Fibroblast of peridontal ligament (primary cell): ENCODE measurements around the gene RPS27L.
"Not testable (repeated sequence)": the region's sequence is repeated elsewhere in the genome, so short reads cannot be mapped to it uniquely, and the experiment has no call there.

Experiments used
- DNase-seq: peaks from one replicate; pipeline ENCODE4 v3.0.0-alpha.2; 2010; ENCODE audit errors: extremely low read depth

Gene RPS27L

DNA sequence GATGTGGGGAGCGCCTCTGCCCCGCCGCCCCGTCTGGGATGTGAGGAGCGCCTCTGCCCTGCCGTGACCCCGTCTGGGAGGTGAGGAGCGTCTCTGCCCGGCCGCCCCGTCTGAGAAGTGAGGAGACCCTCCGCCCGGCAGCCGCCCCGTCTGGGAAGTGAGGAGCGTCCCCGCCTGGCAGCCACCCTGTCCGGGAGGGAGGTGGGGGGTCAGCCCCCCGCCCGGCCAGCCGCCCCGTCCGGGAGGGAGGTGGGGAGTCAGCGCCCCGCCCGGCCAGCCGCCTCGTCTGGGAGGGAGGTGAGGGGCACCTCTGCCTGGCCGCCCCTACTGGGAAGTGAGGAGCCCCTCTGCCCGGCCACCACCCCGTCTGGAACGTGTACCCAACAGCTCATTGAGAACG lies 58.4 kb downstream of the RPS27L start:
- not testable (repeated sequence) for DNase-seq
